Suprapubic skin (tissue), 4 donors: ENCODE measurements around the gene GAS7.

Experiments used
- POLR2A ChIP-seq, 2 donors: fragments of 450-650 bp; IDR thresholded peaks; one replicate each; pipeline ENCODE4 v1.6.1; 2017; ENCODE audit warnings: antibody characterized with exemption in 2 of 2, mild to moderate bottlenecking in 2 of 2, moderate library complexity in 2 of 2
- POLR2AphosphoS5 ChIP-seq, 3 donors: sonication (generic); formaldehyde crosslinking; IDR thresholded peaks; one replicate each; pipeline ENCODE4 v1.6.1; 2017; ENCODE audit warnings: antibody characterized with exemption in 3 of 3

GRCh38 chr17:10096596-10096995 lies 101.8 kb downstream of the GAS7 start:
- TF ChIP-seq POLR2AphosphoS5 (IDR thresholded peaks at IDR 0.05) (no peak), POLR2A (IDR thresholded peaks at IDR 0.05) (no peak)
